Measurements from ENCODE around the gene TMEM203.

The TMEM203 gene

GRCh38 chr9:137227054-137227852, 21.8 kb upstream of the TMEM203 start, which contains the start of gene RNF224:
RNF224 (plus strand) TSS chr9:137227502; CDS start chr9:137228336, 834 bp downstream.
- DNase-seq (ENCODE audit: low read depth), result peak; percentile 80
- no peak within 1 kb of the TSS for H3K4me3 ChIP-seq (ENCODE audit: low read depth, low read length)
- 0 out of 2 replicates have a peak, but pooled peaks have one; percentile 51 for TF ChIP-seq MYC (IDR thresholded peaks at IDR 0.05; ENCODE audit: low read depth, low read length)
- no peak for TF ChIP-seq POLR2A (IDR thresholded peaks at IDR 0.05; ENCODE audit: extremely low read depth, insufficient read length)
- peak; percentile 76 for TF ChIP-seq CTCF (IDR thresholded peaks at IDR 0.05; ENCODE audit: low read depth, low read length)
- TF ChIP-seq MAX (IDR thresholded peaks at IDR 0.05; ENCODE audit: low read depth, low read length), result peak; percentile 87

GRCh38 chr9:137226338-137227053, 21.0 kb upstream of the TMEM203 start:
- H3K4me3 ChIP-seq (ENCODE audit: low read depth, low read length), result no peak overlapping the region
- no peak for DNase-seq (ENCODE audit: low read depth)
- TF ChIP-seq CTCF (IDR thresholded peaks at IDR 0.05; ENCODE audit: low read depth, low read length) (no peak), POLR2A (IDR thresholded peaks at IDR 0.05; ENCODE audit: extremely low read depth, insufficient read length) (no peak), MAX (IDR thresholded peaks at IDR 0.05; ENCODE audit: low read depth, low read length) (no peak), MYC (IDR thresholded peaks at IDR 0.05; ENCODE audit: low read depth, low read length) (no peak)

GRCh38 chr9:137225699-137226331, 20.4 kb upstream of the TMEM203 start:
- DNase-seq (ENCODE audit: low read depth), result no peak
- H3K4me3 ChIP-seq (ENCODE audit: low read depth, low read length), result no peak overlapping the region
- no peak for TF ChIP-seq MAX (IDR thresholded peaks at IDR 0.05; ENCODE audit: low read depth, low read length)
- no peak for TF ChIP-seq POLR2A (IDR thresholded peaks at IDR 0.05; ENCODE audit: extremely low read depth, insufficient read length)
- TF ChIP-seq MYC (IDR thresholded peaks at IDR 0.05; ENCODE audit: low read depth, low read length), result no peak
- no peak for TF ChIP-seq CTCF (IDR thresholded peaks at IDR 0.05; ENCODE audit: low read depth, low read length)

GRCh38 chr9:137224830-137225694, 19.6 kb upstream of the TMEM203 start, which contains the start of gene CYSRT1:
CYSRT1 (plus strand) TSS chr9:137225174; CDS start chr9:137225622, 448 bp downstream.
- no peak for DNase-seq (ENCODE audit: low read depth)
- peak within 1 kb of the TSS; percentile 68 for H3K4me3 ChIP-seq (ENCODE audit: low read depth, low read length)
- TF ChIP-seq POLR2A (IDR thresholded peaks at IDR 0.05; ENCODE audit: extremely low read depth, insufficient read length) (no peak), CTCF (IDR thresholded peaks at IDR 0.05; ENCODE audit: low read depth, low read length) (no peak), MAX (IDR thresholded peaks at IDR 0.05; ENCODE audit: low read depth, low read length) (no peak), MYC (IDR thresholded peaks at IDR 0.05; ENCODE audit: low read depth, low read length) (no peak)
